GM19397 (cell line): Measurements from ENCODE around the gene WASF2.
"Not testable (repeated sequence)": the region's sequence is repeated elsewhere in the genome, so short reads cannot be mapped to it uniquely, and the experiment has no call there.

ENCODE experiments used
- ATAC-seq: cut with Tn5 transposase; IDR thresholded peaks from one replicate; pipeline ENCODE4 v1.9.1; 2021; ENCODE audit warnings: mild to moderate bottlenecking, moderate library complexity; ENCODE audit not compliant: unreplicated experiment

Gene WASF2

DNA sequence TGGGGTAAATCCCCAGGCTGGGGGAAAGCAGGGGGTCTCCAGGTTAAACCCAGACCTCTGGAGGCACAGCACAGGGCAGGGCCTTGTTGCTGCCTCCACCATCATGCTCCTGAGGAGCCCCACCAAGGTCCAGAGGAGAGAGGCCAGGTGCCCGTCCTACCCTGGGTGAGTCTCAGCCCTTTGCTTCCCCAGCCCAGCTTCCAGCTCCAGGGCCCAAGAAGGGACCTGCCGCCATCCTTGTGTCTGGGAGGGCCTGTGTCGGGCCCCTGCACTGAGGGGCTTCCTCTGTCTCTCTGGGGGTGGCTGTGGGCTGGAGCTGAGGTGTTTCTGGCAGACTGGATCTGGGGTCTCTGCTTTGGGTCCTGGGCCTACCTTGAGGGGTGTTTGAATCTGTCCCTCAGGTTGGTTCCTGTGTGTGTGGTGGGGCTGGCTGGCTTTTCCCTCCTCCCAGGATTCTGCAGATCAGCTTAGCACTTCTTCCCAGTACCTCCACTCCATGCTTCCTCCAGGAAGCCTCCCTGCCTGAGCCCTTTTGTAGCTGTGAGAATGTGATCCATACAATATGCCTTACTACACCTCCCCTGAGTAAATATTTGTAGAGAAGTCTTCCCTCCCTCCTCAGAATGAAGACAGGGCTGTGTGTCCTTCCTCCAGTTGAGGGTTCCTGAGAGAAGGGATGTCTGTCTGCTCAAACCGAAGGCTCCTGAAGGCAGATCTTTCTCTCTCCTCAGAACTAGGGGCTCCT is 91.4 kb downstream of the WASF2 start:
- ATAC-seq, result no peak

- no peak for ATAC-seq
Measured at GRCh38 chr1:27397749-27398148, 92.2 kb downstream of the WASF2 start.

GRCh38 chr1:27397110-27397509 is 92.9 kb downstream of the WASF2 start:
- ATAC-seq, result no peak

GRCh38 chr1:27395441-27396195 is 94.3 kb downstream of the WASF2 start:
- ATAC-seq, result peak; percentile 38

- ATAC-seq, result no peak
Measured at GRCh38 chr1:27394925-27395324, 95.0 kb downstream of the WASF2 start.

DNA sequence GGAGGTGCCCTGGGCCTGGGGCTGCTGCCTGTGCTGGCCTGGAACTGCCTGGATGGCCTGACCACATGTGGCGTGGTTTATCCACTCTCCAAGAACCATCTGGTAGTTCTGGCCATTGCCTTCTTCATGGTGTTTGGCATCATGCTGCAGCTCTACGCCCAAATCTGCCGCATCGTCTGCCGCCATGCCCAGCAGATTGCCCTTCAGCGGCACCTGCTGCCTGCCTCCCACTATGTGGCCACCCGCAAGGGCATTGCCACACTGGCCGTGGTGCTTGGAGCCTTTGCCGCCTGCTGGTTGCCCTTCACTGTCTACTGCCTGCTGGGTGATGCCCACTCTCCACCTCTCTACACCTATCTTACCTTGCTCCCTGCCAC is 95.7 kb downstream of the WASF2 start:
- ATAC-seq, result no peak

DNA sequence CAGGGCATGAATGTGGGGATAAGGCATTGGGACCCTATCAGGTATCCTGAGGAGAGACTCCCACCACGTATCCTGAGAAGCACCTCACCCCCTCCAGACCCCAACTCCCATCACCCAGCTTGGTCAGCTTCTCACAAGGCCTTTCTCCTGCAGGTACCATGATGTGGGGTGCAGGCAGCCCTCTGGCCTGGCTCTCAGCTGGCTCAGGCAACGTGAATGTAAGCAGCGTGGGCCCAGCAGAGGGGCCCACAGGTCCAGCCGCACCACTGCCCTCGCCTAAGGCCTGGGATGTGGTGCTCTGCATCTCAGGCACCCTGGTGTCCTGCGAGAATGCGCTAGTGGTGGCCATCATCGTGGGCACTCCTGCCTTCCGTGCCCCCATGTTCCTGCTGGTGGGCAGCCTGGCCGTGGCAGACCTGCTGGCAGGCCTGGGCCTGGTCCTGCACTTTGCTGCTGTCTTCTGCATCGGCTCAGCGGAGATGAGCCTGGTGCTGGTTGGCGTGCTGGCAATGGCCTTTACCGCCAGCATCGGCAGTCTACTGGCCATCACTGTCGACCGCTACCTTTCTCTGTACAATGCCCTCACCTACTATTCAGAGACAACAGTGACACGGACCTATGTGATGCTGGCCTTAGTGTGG is 96.2 kb downstream of the WASF2 start:
- ATAC-seq, result no peak

- ATAC-seq, result no peak
Measured at GRCh38 chr1:27392778-27393635, 97.0 kb downstream of the WASF2 start.

GRCh38 chr1:27392096-27392777 is 97.7 kb downstream of the WASF2 start, which contains the start of gene GPR3:
GPR3 (plus strand) TSS chr1:27392622; CDS start chr1:27393799, 1,177 bp downstream.
- ATAC-seq, result peak; percentile 71

GRCh38 chr1:27391511-27392095 is 98.4 kb downstream of the WASF2 start:
- ATAC-seq, result no peak

GRCh38 chr1:27388337-27389005 is 101.5 kb downstream of the WASF2 start:
- no peak for ATAC-seq

DNA sequence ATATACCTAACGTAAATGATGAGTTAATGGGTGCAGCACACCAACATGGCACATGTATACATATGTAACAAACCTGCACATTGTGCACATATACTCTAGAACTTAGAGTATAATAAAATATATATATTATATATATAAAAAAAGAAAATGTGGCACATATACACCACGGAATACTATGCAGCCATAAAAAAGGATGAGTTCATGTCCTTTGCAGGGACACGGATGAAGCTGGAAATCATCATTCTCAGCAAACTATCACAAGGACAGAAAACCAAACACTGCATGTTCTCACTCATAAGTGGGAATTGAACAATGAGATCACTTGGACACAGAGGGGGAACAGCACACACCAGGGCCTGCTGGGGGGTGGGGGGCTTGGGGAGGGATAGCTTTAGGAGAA is 105.2 kb downstream of the WASF2 start:
- ATAC-seq, result not testable (repeated sequence)

DNA sequence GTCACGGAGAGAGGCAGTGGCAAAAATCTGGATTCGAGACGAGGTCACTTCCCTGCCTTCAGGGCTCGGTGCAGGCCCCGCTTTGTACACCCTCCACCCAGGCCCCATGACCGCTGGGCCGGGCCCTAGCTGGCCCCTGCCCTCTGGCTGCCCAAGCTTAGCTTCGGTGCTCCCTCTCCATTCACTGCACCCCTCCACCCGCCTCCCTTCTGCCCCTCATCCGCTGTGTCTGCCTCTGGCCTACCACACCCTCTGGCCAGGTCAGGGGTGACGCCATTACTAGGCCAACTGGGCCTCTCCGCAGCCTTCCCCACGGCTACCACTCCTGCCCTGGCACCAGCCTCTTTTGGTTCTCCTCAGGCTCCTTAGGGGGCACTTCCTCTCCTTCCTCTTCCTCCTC is 106.3 kb downstream of the WASF2 start:
- ATAC-seq, result no peak

GRCh38 chr1:27383039-27383605 is 106.8 kb downstream of the WASF2 start, which contains the start of gene CD164L2:
CD164L2 (minus strand) TSS chr1:27383333; CDS start chr1:27383239, 94 bp downstream.
- no peak for ATAC-seq

DNA sequence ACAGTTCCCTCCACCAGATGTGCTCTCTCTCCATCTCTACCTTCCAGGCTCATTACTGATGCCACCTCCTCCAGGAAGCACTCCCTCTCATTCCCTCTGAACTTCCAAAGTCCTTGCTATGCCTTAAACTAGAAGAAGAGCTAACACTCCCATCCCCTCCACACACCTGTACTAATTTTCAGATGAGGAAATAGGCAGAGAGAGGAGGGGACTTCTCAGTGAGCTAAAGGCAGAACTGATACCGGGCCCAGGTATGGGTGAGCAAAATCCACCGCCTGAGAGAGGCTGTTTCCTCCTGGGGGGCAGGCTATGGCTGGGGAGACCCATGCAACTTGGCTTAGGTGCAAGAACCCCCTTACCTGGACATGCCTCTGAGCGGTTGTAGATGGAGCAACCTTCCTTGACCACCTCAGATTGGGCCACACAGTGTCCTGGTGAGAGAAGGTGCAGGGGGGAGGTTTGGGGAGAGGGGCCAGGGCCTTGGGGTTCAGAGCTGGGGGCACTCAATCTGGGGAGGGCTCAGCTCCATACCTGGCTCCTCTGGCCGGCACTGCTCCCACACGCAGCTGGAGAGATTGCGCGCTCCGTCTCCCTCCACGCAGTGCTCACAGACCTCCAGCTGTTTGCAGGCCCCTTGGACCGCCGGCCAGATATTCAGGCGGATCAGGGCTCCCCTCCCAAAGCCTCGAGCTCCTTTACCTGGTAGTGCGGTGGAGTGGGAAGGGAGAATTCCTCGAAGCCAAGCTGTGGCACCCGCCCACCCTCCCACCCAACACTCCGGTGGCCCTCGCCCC is 107.8 kb downstream of the WASF2 start:
- no peak for ATAC-seq

DNA sequence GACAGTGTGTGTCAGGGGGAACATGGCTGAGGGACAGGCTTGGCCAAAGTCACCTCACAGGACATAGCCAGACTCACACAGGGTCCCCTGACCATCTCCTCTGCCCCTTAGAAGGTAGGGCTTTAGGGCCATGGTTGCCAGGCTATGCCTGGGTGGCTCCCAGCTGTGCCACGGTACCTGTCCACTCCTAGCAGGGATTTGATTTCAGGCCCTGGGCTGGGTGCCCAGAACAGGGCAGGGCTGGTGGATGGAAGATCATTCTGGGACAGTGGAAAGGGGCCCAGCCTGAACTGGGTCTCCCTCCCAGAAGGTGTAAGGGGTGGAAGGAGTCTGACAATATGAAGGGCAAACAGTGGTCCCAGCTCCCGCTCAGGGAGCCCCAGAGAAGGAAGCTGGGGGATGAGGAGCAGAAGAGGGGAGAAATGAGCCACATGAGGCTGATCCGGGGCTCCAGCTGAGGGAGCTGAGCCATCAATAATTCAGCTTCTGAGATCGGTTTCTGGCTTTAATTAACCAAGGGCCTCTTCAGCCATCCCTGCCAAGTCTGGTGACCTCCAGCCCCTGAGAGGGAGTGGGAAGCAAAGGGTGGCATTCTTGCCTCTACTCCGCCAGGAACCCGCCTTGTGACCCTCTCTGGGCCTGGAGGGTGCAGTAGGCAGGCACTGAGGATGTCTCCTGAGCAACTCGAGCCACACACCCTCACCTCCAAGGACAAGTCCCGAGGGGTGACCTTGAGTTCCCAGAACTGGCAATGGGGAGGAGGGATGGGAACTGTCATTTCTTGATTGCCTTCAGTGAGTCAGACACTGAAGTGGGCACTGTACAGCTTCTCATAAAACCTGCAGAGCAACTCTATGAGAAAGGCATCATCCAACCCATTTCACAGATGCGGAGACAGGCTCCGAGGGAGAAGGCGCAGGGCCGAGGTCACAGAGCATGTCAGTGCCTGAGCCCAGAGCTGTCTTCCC is 108.9 kb downstream of the WASF2 start:
- ATAC-seq, result no peak

DNA sequence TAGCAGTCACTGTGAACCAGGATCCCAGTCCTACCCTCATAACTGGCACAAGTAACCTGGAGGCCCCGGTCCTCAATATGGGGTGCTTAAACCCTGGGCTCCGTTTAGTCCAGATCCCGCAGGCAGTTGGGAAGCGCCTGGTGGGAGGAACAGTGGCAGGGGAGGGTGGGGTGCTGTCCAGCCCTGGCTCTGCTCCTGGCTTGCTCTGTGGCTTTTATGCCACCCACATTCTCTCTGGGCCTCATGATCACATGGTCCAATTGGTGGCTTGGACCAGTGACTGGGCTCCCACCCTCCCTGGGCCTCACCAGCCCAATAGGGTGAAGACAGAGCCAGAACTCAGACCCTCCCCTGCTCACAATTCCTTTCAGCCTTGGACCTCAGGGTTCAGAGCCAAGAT is 109.7 kb downstream of the WASF2 start:
- no peak for ATAC-seq
